Cerebellar nuclear complex (tissue), 1 donor: ENCODE measurements around the gene NOG.

Experiments
- DNase-seq, 2 experiments: peaks; one replicate each; lab custom pipeline; 2025; lab: John Stamatoyannopoulos, UW

The NOG gene

DNA sequence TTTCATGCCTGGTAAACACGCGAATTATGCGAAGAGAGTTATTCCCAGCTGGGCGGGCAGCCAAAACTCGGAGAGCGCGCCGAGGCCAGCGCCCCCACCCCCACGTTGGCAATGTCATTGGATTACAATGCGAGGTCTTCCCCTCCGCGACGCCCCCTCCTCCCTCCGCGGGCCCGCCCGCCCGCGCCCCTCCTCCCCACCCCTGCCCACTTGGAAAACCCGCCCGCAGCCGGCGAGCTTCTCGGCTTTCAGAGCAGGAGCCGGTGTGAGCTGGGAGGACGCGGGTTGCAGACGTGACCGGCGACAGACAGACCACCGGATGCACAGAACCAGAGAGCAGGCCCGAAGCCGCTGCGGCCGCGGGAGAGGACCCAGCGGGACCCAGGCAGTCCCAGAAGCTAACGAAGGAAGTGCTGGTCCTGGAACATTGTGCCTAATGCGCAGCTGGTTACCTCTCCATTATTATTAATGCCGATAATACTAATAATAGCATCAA is 4.0 kb downstream of the NOG start:
- DNase-seq = no peak

- no peak for DNase-seq
These were observed 5.0 kb downstream of the NOG start for GRCh38 chr17:56598466-56598865.

GRCh38 chr17:56599088-56599487 is 5.6 kb downstream of the NOG start:
- DNase-seq = no peak

GRCh38 chr17:56599566-56599965 is 6.1 kb downstream of the NOG start:
- no peak for DNase-seq

- DNase-seq = no peak
These were observed 6.8 kb downstream of the NOG start for GRCh38 chr17:56600256-56600655.

DNA sequence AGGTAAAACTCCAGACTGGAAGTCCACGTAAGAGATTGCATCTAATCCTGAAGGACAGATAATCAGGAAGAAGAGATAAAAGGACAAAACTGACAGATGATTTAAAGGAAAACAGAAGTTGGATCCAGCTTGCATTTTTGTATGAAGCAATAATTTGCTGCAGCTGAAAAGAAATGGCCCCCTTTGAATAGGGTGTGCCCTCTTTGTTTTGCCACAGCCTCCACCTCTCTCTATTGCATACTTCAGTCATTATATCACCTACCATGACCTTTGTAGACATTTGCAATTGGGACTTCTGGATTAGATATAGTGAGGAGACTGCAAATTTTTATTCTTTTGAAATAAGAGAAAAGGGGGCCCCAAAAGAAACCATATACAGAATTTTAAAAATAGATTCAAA is 8.1 kb downstream of the NOG start:
- no peak for DNase-seq

GRCh38 chr17:56602292-56603130 is 9.0 kb downstream of the NOG start:
- no peak for DNase-seq

- no peak for DNase-seq
These were observed 10.2 kb downstream of the NOG start for GRCh38 chr17:56603486-56604238.

- no peak for DNase-seq
These were observed 11.3 kb downstream of the NOG start for GRCh38 chr17:56604691-56605290.

DNA sequence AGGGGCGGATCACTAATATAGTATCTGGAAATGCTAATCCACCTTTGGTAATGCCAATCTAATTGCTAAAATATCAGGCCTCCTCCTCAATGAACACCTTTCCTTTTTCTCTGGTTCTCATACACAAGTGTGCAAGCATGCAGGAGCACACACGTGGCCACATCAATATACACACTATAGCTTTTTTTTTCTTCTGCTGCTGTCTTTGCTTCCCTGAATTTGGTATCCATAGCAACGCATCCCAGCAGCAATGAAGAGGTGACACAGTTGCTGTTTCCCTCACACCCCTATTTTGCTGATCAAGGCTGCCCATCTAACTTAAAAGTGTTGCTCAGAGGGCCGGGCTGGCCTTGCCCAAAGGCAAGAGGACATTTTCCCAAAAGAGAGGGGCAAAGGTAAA is 15.4 kb downstream of the NOG start:
- no peak for DNase-seq

DNA sequence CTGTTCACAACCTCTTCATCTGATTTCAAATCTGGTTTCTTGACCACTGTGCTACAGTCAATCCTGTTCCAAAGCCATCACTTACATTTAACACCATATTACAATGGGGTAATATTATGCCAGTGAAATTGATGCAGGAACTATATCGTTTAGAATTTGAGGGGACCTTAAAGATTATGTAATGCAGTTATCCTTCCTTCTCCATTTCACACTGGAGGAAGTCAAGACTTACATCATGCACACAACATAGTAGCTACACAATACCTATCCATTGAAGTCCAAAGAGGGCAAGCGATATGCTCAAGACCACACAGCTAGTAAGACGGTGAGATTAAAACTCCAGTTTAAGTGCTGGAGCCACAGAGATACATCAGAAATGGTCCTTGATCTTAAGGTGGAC is 16.8 kb downstream of the NOG start:
- no peak for DNase-seq

DNA sequence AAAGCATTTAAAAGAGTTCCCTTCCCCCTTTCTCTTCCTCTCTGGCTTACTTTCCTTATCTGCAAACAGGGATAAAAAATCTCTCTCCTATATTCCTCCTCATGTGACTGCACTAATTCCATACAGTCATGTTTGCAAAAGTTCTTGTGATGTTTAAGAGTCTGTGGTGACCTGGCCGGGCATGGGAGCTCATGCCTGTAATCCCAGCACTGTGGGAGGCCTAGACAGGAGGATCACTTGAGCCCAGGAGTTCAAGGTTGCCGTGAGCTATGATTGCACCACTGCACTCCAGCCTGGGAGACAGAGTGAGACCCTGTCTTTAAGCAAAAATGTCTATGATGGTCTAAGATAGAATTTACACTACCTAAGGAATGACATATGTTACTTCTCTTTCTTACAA is 19.6 kb downstream of the NOG start:
- DNase-seq = no peak

DNA sequence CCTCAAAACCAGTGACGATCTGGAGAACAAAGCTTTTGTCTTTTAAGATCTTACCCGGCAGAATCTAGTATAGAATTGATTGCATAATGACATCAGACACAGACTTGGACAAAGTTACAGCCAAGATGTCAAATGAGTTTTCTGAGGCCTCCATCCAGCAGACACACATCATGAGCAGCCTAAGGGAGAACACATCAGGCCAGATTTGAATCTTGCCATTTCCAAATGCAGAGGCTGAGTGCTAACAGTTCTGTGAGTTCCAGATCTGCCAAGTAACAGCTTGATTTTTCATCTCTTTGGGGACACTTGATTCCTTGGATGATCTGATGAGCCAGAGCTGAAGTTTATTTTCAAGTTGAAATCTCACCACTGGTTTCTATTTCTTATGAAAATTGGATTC is 21.0 kb downstream of the NOG start:
- no peak for DNase-seq

DNA sequence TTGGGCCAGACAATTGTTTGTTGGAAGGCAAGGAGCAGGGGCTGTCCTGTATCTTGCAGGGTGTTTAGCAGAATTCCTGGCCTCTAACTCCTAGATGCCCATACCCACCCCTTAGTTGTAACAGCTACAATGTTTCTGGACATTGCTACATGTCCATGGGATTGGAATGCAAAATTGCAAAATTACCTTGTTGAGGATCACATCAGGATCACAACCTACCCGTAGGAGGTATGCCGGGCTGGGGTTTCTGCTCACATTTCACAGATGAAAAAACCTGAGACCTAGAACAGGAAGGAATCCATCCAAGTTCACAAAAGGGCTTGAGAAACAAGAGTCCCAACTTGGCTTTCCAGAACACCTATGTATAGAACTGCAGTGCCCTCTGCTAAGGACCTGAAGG is 22.7 kb downstream of the NOG start:
- no peak for DNase-seq

- DNase-seq = no peak
These were observed 29.9 kb downstream of the NOG start for GRCh38 chr17:56623383-56623782.

- DNase-seq = no peak
These were observed 30.8 kb downstream of the NOG start for GRCh38 chr17:56624309-56624708.

DNA sequence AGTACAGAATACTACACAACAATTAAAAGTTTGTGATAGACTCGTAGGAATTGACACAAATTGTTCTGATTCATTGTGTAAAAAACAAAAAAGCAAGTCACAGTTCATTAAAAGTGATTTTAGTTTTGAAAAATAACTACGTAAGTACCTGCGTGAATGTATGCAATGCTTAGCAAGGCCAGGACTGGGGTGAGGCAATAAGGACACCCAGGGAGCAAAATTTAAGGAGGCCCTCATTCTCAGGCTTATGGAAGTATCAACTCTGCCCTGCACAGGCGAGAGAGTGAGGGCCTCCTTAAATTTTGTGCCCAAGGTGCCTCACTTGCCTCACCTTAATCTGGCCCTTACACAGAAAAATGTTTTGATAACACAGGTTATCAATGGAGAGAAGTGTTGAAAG is 31.4 kb downstream of the NOG start:
- DNase-seq = no peak

DNA sequence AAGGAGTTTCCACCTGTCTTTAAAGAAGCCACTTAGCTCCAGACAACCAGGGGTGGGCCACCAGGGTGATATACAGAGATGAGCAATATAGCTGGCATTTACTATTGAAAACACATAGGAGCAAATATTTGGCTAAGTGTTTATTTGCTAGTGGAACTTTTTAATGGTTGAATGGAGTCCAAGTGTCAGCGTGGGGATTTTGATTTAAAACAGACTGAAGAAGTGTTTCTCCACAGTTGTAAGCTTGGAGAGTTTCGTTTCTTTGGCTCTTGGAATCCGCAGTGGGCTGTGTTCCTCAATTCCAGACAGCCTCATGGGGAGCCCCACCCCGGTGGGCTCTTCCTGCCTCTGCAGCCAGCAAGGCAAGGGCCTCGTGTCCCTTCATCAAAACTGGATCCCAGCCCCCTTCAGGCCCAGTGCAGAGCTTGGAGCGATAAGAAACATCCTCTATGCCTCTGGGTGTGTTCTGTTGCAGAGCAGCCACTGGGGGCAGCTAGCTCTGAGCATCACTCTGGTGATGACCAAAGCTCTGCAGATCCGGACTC is 36.1 kb downstream of the NOG start:
- DNase-seq = no peak

DNA sequence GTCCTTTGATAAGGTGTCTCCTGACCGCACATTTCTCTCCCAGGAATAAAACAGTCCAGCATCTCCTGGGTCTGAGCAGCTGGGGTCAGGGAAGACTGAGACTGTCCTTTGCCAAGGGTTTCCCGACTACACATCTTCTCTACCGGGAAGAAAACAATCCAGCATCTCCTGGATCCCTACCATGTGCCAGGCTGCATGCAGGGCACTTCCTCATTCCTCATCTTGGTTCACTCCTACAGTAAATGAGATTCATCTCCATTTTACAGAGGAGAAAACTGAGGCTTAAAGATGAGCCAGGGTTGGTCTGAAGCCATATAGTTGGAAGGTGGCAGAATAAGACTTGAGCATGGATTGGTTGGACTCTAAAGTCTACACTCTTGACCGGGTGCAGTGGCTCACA is 36.7 kb downstream of the NOG start:
- no peak for DNase-seq

GRCh38 chr17:56633681-56634080 is 40.2 kb downstream of the NOG start:
- DNase-seq = no peak

- no peak for DNase-seq
These were observed 42.1 kb downstream of the NOG start for GRCh38 chr17:56635641-56636040.

DNA sequence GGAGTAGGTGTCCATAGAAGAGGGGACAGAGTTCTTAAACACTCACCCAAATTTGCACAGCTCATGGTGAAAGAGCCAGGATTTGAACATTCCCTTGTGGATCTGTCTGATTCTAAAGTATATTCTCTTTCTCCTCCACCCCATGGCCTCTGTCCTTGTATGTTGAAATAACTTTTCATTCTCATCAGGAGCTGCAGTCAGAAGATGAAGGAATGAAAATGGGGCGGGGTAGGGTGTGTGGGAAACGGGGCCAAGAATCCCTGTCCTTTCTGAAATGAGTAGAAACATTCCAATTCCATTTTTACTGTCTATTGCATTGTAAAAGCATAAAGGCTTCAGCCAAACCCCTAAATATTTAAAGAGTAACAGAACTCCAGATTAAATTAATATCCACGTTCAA is 42.8 kb downstream of the NOG start:
- DNase-seq = no peak

DNA sequence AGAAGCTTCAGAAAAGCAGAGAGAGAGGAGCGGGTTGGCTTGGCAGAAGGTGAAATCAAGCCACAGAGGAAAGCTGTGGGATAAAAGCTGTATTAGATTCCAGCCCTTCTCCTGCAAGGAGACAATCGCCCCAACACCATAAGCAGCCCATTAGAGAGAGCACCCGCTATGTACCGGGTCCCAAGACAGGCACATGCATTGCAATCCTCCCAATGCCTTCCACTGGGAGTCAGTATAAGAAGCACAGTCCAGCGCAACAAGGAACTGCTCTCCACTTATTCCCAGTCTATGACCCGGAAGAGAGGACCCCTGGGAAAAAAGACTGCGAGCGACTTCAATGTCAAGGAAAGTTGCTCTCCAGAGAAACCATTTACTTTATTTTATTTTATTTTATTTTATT is 43.8 kb downstream of the NOG start:
- no peak for DNase-seq
